Measurements from ENCODE around the gene ZNF385B.

Gene ZNF385B

GRCh38 chr2:179429060-179429471 is 432.3 kb downstream of the ZNF385B start:
- Histone ChIP-seq H2AFZ (ENCODE audit: low read length) (no peak overlapping the region), H4K20me1 (ENCODE audit: insufficient read depth, low read length) (no peaks in the 10 kb centered on the region), H3K36me3 (replicated peaks; ENCODE audit: insufficient read depth, low read length) (no peaks in the 10 kb centered on the region)

GRCh38 chr2:179428649-179429048 is 432.8 kb downstream of the ZNF385B start:
- Histone ChIP-seq H3K9ac (ENCODE audit: low read length) (no peak overlapping the region), H3K36me3 (replicated peaks; ENCODE audit: insufficient read depth, low read length) (no peaks in the 10 kb centered on the region), H2AFZ (ENCODE audit: low read length) (no peak overlapping the region), H3K79me2 (ENCODE audit: low read length) (no peaks in the 10 kb centered on the region), H3K9me3 (replicated peaks; ENCODE audit: insufficient read depth, low read length) (no peaks in the 10 kb centered on the region), H3K4me1 (ENCODE audit: low read length) (peaks cover 6% of the 10 kb centered on the region; the same call in 1 of the 2 replicates), H3F3A (ENCODE audit: insufficient read depth, low read length) (no peaks in the 10 kb centered on the region), H3K27me3 (replicated peaks; ENCODE audit: insufficient read depth, low read length) (no peaks in the 10 kb centered on the region), H3K4me3 (ENCODE audit: low read length) (no peak overlapping the region), H3K9me2 (replicated peaks; ENCODE audit: insufficient read depth, low read length) (no peaks in the 10 kb centered on the region), H3K27ac (ENCODE audit: low read length) (no peak overlapping the region), H3K4me2 (ENCODE audit: low read depth, low read length) (no peak overlapping the region), H4K20me1 (ENCODE audit: insufficient read depth, low read length) (no peaks in the 10 kb centered on the region)
- no peak for TF ChIP-seq CTCF (IDR thresholded peaks at IDR 0.05; ENCODE audit: low read length)
- no peak for DNase-seq

More at GRCh38 chr2:179429060-179429471, 432.3 kb downstream of the ZNF385B start:
- Histone ChIP-seq H3K9me3 (replicated peaks; ENCODE audit: insufficient read depth, low read length) (no peaks in the 10 kb centered on the region), H3K9me2 (replicated peaks; ENCODE audit: insufficient read depth, low read length) (no peaks in the 10 kb centered on the region), H3K4me2 (ENCODE audit: low read depth, low read length) (no peak overlapping the region), H3K4me1 (ENCODE audit: low read length) (peaks cover 6% of the 10 kb centered on the region; the same call in 1 of the 2 replicates), H3K79me2 (ENCODE audit: low read length) (no peaks in the 10 kb centered on the region), H3K27me3 (replicated peaks; ENCODE audit: insufficient read depth, low read length) (no peaks in the 10 kb centered on the region), H3K4me3 (ENCODE audit: low read length) (no peak overlapping the region), H3K27ac (ENCODE audit: low read length) (no peak overlapping the region), H3F3A (ENCODE audit: insufficient read depth, low read length) (no peaks in the 10 kb centered on the region), H3K9ac (ENCODE audit: low read length) (no peak overlapping the region)
- no peak for TF ChIP-seq EZH2phosphoT487 (IDR thresholded peaks at IDR 0.05; ENCODE audit: low read length)
- TF ChIP-seq CTCF (IDR thresholded peaks at IDR 0.05; ENCODE audit: low read length), result no peak
- TF ChIP-seq EZH2 (optimal IDR thresholded peaks at IDR 0.05; ENCODE audit: low read depth, low read length), result no peak
- no peak for DNase-seq

GRCh38 chr2:179427065-179427464 is 434.3 kb downstream of the ZNF385B start:
- Histone ChIP-seq H3K79me2 (ENCODE audit: low read length) (no peaks in the 10 kb centered on the region), H3K9ac (ENCODE audit: low read length) (no peak overlapping the region), H3K27ac (ENCODE audit: low read length) (no peak overlapping the region), H3K36me3 (replicated peaks; ENCODE audit: insufficient read depth, low read length) (no peaks in the 10 kb centered on the region), H3K27me3 (replicated peaks; ENCODE audit: insufficient read depth, low read length) (no peaks in the 10 kb centered on the region), H2AFZ (ENCODE audit: low read length) (no peak overlapping the region), H3K4me2 (ENCODE audit: low read depth, low read length) (no peak overlapping the region), H3F3A (ENCODE audit: insufficient read depth, low read length) (no peaks in the 10 kb centered on the region), H3K9me3 (replicated peaks; ENCODE audit: insufficient read depth, low read length) (no peaks in the 10 kb centered on the region), H3K9me2 (replicated peaks; ENCODE audit: insufficient read depth, low read length) (no peaks in the 10 kb centered on the region), H3K4me1 (ENCODE audit: low read length) (peaks cover 6% of the 10 kb centered on the region; the same call in 1 of the 2 replicates), H4K20me1 (ENCODE audit: insufficient read depth, low read length) (no peaks in the 10 kb centered on the region), H3K4me3 (ENCODE audit: low read length) (no peak overlapping the region)
- no peak for DNase-seq
- TF ChIP-seq EZH2phosphoT487 (IDR thresholded peaks at IDR 0.05; ENCODE audit: low read length), result no peak
- no peak for TF ChIP-seq EZH2 (optimal IDR thresholded peaks at IDR 0.05; ENCODE audit: low read depth, low read length)
- no peak for TF ChIP-seq CTCF (IDR thresholded peaks at IDR 0.05; ENCODE audit: low read length)

Measured in MM.1S (cell line).